Inflammatory macrophage treated with lipopolysaccharide for 4 hours (primary cell): ENCODE data around the gene PCBP3.

Source experiments
- DNase-seq: peaks from one replicate; pipeline ENCODE4 v3.0.0-alpha.2; 2020

PCBP3 gene

DNA sequence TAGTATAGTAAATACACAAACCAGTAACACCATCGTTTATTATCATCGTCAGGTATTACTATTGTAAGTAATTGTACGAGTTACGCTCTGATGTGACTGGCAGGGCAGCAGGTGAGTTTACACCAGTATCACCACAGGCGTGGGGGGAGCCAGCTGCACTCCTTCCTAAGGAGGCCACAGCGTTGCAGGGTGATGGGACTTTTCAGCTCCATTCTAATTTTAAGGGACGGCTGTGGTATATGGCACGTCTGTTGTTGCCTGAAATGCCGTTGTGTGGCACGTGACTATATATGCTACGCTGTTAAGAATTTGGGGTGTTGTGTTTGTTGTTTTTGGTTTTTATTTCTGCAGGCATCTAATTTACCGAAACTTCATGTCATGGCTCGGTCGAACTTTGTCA is 173.3 kb downstream of the PCBP3 start:
- DNase-seq: no peak

DNA sequence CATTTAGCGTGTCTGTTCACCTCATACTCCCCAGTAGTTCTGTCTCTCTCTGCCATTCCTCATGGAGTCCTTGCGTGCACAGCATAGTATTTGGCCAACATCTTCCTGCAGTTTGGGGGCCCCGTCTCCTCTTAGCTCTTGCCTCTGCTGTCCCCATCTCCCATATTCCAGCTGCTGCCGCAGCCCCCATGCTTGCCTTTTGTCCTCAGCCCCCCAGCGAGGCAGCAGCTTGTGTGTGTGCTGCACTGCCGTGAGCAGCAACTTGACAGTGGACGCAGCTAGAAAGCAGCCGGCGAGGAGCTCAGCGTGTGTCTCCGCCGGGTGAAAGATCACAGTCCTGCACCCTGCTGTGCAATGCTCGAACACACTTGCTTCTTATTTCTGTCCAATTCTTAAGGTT is 173.8 kb downstream of the PCBP3 start:
- DNase-seq: no peak

DNA sequence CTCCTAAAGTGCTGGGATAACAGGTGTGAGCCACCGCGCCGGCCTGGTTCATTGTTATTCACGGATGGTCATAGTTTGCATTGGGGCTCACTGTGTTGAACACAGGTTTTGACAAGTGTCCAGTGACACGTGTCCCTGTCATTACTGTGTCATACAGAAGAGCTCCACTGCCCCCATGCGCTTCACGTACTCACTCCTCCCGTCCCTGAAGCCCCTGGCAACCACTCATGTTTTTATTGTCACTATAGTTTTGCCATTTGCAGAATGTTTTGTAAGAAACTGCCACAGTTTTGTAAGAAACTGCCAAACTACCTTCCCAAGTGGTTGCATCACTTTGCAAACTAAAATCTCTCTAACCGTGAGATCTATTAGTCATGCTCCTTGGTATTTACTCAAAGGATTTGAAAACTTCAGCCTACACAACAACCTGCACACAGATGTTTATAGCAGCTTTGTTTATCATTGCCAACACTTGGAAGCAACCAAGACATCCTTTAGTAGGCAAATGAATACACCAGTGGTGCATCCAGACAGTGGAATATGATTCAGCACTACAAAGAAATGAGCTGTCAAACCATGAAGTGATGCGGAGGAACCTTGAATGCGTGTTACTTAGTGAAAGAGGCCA is 174.9 kb downstream of the PCBP3 start:
- DNase-seq: peak; percentile 3

DNA sequence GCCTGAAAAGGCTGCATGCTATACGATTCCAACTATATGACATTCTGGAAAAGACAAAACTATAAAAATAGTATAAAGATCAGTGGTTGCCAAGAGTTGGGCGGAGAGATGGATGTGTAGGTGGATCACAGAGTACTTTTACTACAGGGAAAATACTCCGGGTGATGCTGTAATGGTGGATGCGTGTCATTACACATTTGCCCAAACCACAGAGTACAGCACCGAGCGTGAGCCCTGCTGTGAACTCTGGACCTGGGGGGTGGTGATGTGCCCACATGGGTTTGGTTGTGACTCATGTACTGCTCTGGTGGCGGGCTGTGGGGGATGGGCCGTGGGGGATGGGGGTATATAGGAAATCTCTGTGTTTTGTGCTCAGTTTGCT is 175.4 kb downstream of the PCBP3 start:
- peak; percentile 36 for DNase-seq

DNA sequence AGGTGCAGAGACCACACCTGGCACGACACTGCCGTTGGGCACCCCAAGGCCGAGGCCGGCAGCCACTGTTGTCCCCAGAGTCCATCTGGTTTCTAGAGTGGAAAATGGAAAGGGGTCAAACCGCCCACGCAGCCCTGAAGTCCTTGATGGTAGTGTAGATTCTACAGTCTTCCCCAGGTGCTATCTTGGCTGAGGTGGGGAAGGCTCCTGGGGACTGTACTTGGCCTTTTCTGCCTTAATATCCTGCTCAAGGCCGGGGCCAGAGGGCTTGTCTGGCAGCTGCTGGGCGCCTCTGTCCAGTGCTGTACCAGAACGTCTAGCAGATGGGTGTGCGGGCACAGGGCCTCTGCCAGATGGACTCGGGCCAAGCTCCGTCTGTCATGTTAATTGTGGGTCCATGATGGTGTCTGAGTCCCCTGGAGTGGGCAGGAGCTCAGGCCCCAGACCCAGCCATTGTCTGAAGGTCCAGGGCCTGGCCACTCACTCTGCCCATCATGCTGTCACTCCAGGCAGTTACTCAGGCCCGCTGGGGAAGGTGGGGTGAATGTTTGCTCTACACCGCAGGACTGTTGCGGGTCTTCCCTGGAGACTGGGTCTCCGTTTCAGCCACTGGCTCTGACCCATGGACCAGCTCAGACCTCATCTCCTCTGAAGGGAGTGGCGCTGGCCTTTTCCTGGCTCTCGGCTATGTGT is 176.1 kb downstream of the PCBP3 start:
- DNase-seq: no peak

DNA sequence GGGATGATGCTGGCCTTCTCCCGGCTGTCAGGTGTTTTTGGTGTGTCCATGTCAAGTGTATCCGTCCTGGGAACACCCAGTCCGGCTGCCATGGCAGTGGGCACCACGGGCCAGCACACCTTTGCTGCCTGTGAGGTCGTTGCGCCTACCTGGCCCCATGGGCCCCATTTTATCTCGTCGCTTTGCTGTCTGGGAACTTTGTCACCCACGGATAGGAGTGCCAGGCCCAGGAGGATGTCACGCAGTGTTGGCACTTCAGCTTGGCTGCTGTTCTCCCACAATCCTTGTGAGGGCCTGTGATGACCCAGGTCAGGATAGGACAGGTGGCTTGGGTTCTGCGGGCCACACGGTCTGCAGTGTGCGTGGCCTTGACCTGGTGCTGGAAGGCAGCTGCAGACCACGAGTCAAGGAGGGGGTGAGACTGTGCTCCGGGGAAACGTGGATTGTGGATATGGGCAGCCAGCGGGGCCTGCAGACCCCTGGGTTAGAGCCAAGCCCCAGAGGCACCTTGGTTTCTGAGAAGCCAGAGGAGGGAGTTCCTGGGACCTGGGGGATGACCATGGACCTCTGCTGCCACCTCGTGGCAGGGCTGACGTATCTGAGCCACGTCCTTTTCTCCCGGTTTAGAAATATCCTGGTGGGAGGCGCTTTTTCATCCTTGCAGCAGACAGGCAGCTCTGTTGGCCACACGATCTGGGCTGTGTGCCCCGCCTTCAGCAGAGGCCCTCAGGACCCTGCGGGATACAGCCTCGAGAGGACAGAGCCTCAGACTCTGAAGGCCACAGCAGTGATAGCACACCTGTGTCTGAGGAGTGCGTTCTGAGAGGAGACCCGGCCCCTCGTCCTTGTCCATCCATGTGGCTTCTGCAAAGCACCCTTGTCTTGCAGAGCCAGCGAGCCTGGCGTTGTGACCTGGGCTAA is 176.9 kb downstream of the PCBP3 start:
- peak; percentile 78 for DNase-seq

DNA sequence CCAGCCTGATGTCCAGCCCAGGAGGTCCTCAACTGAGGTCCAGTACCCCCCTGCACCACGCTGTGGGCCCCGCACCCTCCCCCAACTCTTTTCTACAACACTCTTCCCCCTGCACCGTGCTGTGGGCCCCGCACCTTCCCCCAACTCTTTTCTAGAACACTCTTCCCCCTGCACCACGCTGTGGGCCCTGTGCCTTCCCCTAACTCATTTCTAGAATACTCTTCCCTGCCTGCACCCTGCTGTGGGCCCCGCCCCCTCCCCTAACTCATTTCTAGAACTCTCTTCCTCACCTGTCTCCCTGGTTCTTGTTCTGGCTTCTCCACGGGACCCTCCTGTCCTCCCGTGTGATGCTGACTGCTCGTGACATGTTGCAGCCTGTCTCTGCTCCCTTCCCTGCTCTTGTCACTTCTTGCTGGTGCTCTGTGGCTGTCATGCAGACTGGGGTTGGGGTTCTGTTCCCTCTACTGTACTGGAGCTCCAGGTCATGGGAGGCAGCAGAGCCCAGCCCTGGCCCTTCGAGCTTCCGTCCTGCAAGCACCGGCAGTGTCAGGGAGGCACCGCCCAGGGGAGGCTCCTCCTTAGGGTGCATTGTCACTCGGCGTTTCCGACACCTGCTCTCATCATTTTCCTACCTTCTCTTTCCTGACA is 177.9 kb downstream of the PCBP3 start:
- DNase-seq: no peak

DNA sequence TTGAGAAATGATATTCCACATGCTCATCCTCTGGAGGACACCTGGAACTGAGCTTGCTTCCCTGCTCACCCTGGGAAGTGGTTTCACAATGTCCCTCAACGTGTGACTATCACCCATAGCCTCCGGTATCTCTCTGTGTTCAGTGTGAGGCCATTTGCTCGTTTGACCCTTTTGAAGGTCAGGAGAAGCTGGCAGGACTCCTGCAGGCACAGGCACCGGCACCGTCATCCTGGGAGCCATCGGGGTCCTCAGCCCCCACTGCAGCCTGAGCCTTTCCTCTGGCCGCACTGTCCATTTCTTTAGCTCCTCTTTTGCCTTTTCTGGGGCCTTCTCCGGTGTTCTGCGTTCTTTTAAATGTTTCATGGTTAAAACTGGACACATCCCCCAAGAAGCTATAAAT is 178.5 kb downstream of the PCBP3 start:
- DNase-seq: no peak

DNA sequence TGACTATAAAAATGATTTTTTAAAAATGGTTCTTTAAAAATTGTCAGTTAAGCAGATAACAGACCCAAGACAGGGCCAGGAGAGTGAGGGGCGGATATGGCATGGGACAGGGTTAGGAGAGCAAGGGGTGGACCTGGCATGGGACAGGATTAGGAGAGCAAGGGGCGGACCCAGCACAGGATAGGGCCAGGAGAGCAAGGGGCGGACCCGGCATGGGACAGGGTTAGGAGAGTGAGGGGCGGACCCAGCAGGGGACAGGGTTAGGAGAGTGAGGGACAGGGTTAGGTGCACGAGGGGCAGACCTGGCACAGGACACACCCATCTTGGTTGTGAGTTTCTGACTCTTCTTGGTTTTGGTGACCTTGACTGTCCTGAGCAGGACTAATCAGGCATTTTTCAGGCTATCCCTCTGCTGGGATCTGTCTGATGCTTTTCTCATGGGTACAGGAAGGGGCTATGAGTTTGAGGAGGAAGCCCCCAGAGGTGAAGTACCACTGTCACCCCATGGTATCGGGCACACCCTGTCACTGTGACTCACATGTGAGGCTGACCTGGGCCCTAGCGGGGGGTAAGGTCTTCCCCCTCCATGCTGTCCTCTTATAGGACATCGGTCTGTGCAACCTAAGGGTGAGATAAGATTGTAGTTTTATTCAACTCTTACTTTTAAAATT is 179.0 kb downstream of the PCBP3 start:
- DNase-seq: no peak

DNA sequence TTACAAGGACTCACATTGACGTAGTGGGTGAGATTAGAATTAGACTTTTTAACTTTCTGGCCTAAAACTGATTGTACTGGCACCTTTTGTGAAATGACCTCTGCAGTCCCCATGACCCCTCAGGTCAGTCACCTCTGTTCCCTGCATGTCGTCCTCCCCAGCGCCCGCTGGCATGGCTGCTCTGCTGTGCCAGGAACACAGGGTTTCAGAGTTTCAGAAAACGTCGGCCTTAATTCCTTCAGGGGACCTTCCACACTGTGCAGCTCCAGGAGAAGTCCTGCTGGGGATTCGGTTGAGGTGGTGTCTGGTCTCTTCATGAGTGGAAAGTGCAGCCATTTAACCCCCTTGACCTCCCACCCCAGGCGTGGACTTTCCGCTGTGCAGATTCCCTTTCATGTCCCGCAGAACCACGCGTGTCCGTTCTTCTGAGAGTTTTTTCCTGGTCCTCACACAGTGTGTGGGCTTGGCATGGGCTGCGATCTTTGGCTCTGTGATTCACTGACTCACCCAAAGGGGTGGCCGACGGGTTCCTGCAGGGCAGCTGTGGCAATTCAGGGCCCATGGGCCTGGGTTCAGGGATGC is 179.7 kb downstream of the PCBP3 start:
- DNase-seq: no peak

DNA sequence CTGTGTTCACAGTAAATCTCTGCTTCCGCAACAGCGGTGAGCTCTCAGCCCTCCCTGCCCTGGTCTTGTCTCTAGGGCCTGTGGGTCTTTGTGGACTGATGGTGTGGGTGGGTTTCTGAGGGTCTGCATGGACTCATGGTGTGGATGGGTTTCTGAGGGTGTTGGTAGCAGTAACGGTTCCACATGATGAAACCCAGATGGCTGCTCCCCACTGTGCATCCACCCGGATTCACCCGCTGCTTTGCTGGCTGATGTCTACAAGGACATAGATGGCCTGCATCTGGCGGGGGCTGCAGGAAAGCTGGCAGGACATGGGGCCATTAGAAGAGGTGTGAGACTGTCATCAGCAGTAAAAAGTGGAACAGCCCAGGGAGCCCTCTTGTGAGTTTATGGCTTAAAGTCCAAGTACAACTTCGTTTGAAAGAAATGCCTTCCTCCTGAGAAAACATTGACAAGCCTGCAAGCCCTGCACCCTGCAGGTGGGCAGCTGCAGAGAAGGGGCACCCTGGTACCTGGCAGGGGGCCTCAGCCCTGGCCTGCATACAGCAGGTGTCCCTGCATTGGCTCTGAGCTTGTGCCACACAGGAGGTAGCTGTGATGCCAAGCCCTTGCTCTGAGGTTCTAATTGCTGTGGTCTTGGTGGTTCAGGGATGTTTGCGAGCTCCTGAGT is 181.2 kb downstream of the PCBP3 start:
- DNase-seq: no peak

DNA sequence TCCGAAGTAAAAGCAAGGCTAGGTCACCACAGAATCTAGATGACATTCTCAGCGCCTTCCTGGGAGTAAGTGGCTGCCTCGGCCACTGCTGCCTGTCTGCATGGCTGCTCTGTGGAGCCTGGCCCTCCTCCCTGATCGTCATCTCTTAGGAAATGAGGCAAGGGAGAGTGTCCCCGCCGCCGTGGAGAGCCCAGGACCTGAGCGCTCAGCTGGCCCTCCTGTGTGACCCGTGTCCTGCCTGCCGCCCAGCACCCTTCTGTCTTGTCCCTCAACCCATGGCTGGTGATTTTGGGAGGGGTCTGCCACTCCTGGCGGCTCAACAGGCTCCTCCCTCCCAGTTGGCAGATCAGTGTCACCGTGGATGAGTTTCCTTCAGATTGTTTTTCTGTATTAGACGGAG is 181.7 kb downstream of the PCBP3 start:
- DNase-seq: no peak

DNA sequence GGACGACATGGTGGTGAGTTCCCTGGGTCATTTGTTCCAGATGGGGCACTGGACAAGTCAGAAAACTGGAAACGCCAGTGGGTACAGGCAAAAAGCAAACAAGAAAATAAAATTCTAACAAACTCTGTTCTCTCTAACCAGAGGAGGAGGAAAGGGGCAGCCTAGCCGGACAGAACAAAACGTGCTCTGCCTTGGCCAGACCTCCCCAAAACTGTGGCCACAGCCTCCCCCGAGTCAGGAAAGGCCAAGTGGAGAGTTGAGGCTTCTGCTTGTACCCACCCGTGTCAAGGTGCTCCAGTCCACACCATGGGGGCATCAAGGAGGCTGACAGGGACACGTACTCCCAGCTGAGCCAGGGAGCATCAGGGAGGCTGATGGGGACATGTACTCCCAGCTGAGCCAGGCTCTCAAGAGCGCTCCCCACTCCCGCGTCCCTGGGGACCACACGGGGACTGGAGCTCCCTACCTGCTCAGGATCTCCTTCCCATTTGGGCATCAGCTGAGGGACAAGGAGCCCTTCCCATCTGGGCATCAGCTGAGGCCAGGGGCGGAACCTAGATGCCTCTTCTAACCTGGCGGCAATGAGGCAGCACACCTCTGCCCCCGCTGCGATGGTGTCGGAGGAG is 183.3 kb downstream of the PCBP3 start:
- no peak for DNase-seq

DNA sequence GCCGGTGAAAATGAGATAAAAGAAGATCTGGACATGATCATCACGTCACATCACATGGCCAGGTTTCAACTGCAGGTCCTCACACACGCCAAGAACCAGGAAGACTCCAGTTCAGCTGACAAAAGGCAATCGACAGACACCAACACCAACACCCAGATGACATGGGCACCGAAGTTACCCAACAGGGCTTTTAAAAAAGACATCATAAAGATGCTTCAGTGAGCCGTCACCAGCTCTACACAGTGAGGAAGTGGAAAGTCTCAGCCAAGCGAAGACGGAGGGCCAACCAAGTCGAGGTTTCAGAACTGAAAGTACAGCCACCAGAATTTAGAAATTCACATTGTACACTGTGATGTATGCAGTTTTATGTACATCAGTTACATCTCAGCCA is 183.8 kb downstream of the PCBP3 start:
- peak; percentile 1 for DNase-seq

DNA sequence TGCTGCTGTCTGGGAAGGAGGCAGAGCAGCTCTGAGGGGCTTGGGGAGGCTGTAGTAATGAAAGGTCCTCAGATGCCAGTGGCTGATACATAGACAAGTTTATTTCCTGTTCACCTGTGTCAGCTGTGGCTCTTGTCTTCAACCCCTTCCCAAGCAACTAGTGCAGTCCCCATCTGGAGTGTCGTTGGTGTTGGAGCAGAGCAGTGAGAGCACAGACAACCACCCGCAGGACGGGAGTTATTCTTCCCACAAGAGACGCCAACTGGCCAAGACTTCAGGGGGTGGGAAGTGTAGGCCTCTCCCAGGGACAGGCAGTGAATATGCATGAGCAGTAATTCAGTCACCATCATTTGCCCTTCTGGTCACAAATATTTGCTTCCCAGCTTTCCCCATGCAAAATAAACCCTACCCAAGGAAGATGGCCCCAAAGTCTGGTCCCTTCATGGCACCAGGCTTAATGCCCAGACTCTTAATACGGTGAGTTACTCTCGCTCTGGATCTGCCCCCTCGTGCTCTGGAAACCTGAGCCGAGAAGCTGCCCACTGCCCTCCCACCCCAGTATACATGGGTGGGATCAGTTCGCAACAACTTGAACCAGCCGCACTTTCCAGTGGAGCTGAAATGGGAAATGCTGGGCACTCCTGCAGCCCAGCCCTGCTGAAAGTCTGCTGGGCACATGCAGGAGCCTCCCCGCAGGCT is 184.5 kb downstream of the PCBP3 start:
- DNase-seq: no peak

DNA sequence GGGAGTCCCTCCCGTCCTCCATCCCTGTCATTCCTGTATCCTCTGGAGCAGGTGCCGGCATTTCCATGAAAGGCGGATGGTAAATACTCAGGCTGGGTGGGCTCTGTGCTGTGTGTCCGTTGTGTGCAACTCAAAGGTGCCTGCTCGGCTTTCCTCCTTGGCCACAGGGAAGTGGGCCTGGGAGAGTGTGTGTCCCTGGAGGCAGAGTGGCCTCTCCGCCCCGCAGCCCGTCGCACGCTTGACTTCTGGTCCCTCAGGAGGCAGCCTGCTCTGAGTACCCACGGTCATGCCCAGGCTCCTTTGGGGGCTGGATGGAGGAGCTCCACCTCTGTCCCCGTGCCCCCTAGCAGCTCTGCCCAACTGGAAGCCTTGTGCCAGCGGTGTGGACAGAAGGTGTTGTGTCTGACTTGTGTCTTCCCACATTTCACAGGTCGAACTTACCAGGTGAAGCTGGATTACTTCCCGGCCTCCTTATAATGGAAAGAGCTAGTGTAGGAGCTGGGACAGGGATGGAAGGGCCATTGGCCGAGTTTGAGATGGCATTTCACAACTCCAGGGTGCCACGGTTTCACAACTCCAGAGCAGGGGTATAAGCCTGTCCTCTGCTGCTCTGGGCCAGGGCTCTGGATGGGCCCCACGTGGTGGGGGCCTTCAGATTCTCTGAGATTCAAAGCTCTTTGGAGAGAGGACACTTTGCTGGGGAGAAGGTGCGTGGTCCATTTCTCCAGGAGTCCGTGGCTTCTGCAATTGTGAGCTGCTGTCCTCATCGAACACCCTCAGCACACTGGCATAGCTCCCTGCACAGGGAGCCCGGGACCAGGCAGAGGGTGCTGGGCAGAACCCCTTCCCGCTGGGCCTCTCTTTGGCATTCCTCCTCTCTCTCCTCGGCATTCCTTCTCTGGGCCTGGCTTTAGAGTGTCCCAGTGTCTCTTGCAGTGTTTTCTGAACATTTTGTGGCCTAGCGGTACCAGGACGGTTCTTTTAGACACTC is 185.3 kb downstream of the PCBP3 start:
- no peak for DNase-seq

DNA sequence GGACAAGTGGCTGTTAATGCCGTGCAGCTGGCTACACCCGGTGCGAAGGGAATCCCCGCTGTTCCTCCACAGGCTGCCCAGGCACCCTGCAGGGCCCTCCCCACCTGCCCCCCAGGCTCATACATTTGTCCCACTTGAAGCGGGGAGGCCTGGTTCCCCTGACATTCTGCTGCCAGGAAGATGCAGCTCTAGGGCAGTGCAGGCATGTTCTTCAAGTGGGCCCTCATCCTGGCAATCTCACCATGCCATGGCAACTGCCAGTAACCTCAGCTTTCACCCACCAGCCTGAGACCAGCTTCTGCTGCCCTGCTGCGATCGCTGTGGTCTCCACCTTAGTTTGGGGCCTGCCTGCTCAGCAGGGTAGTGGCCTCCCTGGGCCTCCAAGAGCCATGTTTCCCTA is 186.1 kb downstream of the PCBP3 start:
- DNase-seq: no peak

DNA sequence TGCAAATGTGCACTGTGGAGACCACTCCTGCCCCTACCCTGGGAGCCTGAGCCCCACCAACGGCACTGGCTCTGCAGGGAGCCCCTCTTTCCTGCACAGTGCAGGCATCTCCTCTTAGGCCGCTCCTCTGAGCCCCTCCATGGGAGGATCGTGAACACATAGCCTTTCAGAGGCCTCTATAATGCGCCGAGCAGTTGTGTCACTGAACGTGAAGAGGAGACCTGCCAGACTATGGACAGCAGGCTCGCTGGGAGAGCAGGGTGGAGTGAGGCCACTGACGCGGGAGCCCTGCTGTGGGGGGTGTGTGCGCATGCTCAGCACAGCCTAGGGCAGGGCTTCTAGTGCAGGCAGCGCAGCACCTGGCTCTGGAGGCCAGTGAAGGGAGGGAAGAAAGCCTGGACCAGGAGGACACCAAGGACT is 186.7 kb downstream of the PCBP3 start:
- no peak for DNase-seq

DNA sequence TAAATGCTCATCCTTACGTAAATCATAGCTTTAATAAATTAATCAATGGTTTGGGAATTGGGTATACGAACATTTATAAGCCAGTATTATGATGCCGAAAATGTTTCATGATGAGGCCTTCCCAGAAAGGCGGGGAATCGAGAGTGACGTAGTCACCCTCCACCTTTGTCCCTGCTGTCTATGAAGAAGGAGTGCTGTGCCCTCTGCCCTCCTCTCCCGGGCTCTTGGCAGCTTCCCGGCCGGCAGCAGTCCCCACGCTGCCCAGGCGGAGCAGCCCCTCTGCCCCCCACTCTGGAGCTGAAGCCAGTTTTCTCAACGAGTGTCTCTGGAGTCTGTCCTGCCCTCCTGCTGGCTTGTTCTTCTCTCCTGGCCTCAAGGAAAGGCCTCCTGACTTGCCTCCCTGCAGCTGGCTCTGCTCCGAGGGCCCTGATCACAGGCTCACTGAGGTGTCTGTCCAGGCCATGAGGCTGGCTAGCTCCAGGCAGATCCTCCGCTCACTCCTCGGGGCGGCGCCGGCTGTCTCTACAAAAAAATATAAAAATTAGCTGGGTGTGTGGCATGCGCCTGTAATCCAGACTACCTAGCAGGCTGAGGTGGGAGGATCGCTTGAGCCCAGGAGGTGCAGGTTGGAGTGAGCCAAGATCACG is 187.3 kb downstream of the PCBP3 start:
- DNase-seq: no peak
